ENCODE measurements around the gene MYRIP.

DNA sequence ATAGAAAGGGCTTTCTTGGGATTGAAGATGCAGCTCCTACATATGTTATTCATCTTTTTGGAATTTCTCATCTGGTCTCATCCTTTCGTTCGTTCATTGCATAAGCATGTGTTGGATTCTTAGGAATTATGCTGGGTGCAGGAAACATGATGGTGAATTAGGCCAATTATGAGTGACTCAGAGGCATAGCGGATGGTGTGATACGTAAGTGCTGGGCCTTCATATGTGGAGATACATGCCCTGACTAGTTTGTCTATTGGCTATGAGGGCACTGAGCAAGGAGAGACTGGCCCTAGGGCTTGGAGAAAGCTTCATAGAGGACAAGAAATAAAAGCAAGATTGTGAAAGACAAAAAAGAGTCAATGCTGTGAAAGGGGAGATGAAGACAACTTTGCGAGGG lies 235.1 kb downstream of the MYRIP start:
- TF ChIP-seq, protein P1, sequence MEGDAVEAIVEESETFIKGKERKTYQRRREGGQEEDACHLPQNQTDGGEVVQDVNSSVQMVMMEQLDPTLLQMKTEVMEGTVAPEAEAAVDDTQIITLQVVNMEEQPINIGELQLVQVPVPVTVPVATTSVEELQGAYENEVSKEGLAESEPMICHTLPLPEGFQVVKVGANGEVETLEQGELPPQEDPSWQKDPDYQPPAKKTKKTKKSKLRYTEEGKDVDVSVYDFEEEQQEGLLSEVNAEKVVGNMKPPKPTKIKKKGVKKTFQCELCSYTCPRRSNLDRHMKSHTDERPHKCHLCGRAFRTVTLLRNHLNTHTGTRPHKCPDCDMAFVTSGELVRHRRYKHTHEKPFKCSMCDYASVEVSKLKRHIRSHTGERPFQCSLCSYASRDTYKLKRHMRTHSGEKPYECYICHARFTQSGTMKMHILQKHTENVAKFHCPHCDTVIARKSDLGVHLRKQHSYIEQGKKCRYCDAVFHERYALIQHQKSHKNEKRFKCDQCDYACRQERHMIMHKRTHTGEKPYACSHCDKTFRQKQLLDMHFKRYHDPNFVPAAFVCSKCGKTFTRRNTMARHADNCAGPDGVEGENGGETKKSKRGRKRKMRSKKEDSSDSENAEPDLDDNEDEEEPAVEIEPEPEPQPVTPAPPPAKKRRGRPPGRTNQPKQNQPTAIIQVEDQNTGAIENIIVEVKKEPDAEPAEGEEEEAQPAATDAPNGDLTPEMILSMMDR (IDR thresholded peaks at IDR 0.05 in 2 of 3, conservative IDR thresholded peaks at IDR 0.05 in 1 of 3; ENCODE audit: control insufficient read depth in 2 of 3, extremely low read depth in 1 of 3, insufficient read depth in 1 of 3, low read depth in 3 of 3, low read length in 3 of 3), result no peak
- TF ChIP-seq MEF2B (IDR thresholded peaks at IDR 0.05; ENCODE audit: partially characterized antibody, poor library complexity, severe bottlenecking) (no peak), RFX5 (IDR thresholded peaks at IDR 0.05; ENCODE audit: low read depth, low read length) (no peak), NR2F1 (conservative IDR thresholded peaks at IDR 0.05) (no peak), MXI1 (IDR thresholded peaks at IDR 0.05; ENCODE audit: low read depth, low read length) (no peak), CREB1 (IDR thresholded peaks at IDR 0.05; ENCODE audit: low read depth) (no peak), FOXK2 (IDR thresholded peaks at IDR 0.05) (no peak), BRCA1 (IDR thresholded peaks at IDR 0.05; ENCODE audit: low read depth, low read length) (no peak), CREM (IDR thresholded peaks at IDR 0.05; ENCODE audit: low read depth) (no peak)

Data from GM12878 (cell line).